Ishikawa (cell line): ENCODE results near the gene CDH23.

Experiments used
- EGR1 ChIP-seq: IDR thresholded peaks from 2 replicates; pipeline ENCODE4 v1.6.1; 2012
- EP300 ChIP-seq: IDR thresholded peaks from 2 replicates; pipeline ENCODE4 v1.6.1; 2012; ENCODE audit warnings: borderline replicate concordance
- FOXM1 ChIP-seq: IDR thresholded peaks from 2 replicates; pipeline ENCODE4 v1.6.1; 2012; ENCODE audit warnings: low read depth, borderline replicate concordance
- RAD21 ChIP-seq: IDR thresholded peaks from 2 replicates; pipeline ENCODE4 v1.6.1; 2012; ENCODE audit warnings: low read depth
- TAF1 ChIP-seq: IDR thresholded peaks from 2 replicates; pipeline ENCODE4 v1.6.1; 2012; ENCODE audit warnings: low read depth, mild to moderate bottlenecking
- TCF12 ChIP-seq: IDR thresholded peaks from 2 replicates; pipeline ENCODE4 v1.6.1; 2012; ENCODE audit warnings: low read depth
- TEAD4 ChIP-seq: IDR thresholded peaks from 2 replicates; pipeline ENCODE4 v1.6.1; 2012
- TF ChIP-seq, protein P1 (sequence below): IDR thresholded peaks from 2 replicates; pipeline ENCODE4 v1.6.1; 2012; ENCODE audit warnings: low read depth, mild to moderate bottlenecking
- TF ChIP-seq, protein P2 (sequence below): IDR thresholded peaks from 2 replicates; pipeline ENCODE4 v1.6.1; 2012
- TF ChIP-seq, protein P3 (sequence below): IDR thresholded peaks from 2 replicates; pipeline ENCODE4 v1.6.1; 2012

DNA sequence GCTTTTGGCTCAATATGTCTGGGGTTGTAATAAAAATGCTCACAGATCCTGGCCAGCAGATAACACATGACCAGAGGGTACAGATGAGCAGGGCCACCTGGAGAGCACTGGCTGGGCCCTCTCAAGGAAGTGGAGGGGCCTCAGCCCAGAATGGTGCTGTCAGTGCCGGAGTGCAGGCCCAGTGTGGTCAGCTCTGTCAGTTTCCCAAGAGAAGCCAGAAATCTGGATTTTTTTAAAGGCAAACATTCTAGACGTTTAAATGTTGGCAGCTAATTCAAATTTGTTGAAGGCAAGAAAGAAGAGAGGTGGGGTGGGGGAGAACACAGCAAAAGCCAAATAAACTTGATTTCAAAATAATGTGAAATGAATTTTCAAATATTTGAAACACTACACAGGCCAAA is 320.8 kb downstream of the CDH23 start:
- TF ChIP-seq FOXM1 (no peak), EP300 (no peak), TAF1 (no peak), TEAD4 (no peak), RAD21 (no peak), TCF12 (no peak), EGR1 (no peak)
- TF ChIP-seq, protein P1, sequence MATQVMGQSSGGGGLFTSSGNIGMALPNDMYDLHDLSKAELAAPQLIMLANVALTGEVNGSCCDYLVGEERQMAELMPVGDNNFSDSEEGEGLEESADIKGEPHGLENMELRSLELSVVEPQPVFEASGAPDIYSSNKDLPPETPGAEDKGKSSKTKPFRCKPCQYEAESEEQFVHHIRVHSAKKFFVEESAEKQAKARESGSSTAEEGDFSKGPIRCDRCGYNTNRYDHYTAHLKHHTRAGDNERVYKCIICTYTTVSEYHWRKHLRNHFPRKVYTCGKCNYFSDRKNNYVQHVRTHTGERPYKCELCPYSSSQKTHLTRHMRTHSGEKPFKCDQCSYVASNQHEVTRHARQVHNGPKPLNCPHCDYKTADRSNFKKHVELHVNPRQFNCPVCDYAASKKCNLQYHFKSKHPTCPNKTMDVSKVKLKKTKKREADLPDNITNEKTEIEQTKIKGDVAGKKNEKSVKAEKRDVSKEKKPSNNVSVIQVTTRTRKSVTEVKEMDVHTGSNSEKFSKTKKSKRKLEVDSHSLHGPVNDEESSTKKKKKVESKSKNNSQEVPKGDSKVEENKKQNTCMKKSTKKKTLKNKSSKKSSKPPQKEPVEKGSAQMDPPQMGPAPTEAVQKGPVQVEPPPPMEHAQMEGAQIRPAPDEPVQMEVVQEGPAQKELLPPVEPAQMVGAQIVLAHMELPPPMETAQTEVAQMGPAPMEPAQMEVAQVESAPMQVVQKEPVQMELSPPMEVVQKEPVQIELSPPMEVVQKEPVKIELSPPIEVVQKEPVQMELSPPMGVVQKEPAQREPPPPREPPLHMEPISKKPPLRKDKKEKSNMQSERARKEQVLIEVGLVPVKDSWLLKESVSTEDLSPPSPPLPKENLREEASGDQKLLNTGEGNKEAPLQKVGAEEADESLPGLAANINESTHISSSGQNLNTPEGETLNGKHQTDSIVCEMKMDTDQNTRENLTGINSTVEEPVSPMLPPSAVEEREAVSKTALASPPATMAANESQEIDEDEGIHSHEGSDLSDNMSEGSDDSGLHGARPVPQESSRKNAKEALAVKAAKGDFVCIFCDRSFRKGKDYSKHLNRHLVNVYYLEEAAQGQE: no peak
- TF ChIP-seq, protein P2, sequence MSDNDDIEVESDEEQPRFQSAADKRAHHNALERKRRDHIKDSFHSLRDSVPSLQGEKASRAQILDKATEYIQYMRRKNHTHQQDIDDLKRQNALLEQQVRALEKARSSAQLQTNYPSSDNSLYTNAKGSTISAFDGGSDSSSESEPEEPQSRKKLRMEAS: no peak
- TF ChIP-seq, protein P3, sequence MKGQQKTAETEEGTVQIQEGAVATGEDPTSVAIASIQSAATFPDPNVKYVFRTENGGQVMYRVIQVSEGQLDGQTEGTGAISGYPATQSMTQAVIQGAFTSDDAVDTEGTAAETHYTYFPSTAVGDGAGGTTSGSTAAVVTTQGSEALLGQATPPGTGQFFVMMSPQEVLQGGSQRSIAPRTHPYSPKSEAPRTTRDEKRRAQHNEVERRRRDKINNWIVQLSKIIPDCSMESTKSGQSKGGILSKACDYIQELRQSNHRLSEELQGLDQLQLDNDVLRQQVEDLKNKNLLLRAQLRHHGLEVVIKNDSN: no peak
